ENCODE measurements around the gene CCZ1.
"Not testable (repeated sequence)": the region's sequence is repeated elsewhere in the genome, so short reads cannot be mapped to it uniquely, and the experiment has no call there.

Gene CCZ1

GRCh38 chr7:5862753-5863366 is 35.7 kb upstream of the CCZ1 start:
- H3K4me3 ChIP-seq (ENCODE audit: low read depth in 1 of 2, low read length in 2 of 2); DNase-seq; H3K9ac ChIP-seq (ENCODE audit: low read depth, low read length); H3K4me2 ChIP-seq (ENCODE audit: insufficient read depth, low read length); H4K20me1 ChIP-seq (ENCODE audit: insufficient read depth, low read length); H3K9me3 ChIP-seq (ENCODE audit: insufficient read depth, low read length, severe bottlenecking); H3K79me2 ChIP-seq (ENCODE audit: insufficient read depth, low read length); H2AFZ ChIP-seq (ENCODE audit: low read depth, low read length); H3K27ac ChIP-seq (ENCODE audit: low read length); ATAC-seq (ENCODE audit: insufficient read depth, low read depth); H3K4me1 ChIP-seq (ENCODE audit: insufficient read depth, low read length); H3K36me3 ChIP-seq (ENCODE audit: insufficient read depth, low read length); H3K27me3 ChIP-seq (ENCODE audit: insufficient read depth, low read length, poor library complexity): not testable (repeated sequence)

GRCh38 chr7:5865279-5865931 is 33.1 kb upstream of the CCZ1 start:
- H3K79me2 ChIP-seq (ENCODE audit: insufficient read depth, low read length); H3K27ac ChIP-seq (ENCODE audit: low read length); DNase-seq; H4K20me1 ChIP-seq (ENCODE audit: insufficient read depth, low read length); H3K27me3 ChIP-seq (ENCODE audit: insufficient read depth, low read length, poor library complexity); H2AFZ ChIP-seq (ENCODE audit: low read depth, low read length); H3K36me3 ChIP-seq (ENCODE audit: insufficient read depth, low read length); H3K9me3 ChIP-seq (ENCODE audit: insufficient read depth, low read length, severe bottlenecking); H3K9ac ChIP-seq (ENCODE audit: low read depth, low read length); H3K4me2 ChIP-seq (ENCODE audit: insufficient read depth, low read length); ATAC-seq (ENCODE audit: insufficient read depth, low read depth); H3K4me3 ChIP-seq (ENCODE audit: low read depth in 1 of 2, low read length in 2 of 2); H3K4me1 ChIP-seq (ENCODE audit: insufficient read depth, low read length): not testable (repeated sequence)

DNA sequence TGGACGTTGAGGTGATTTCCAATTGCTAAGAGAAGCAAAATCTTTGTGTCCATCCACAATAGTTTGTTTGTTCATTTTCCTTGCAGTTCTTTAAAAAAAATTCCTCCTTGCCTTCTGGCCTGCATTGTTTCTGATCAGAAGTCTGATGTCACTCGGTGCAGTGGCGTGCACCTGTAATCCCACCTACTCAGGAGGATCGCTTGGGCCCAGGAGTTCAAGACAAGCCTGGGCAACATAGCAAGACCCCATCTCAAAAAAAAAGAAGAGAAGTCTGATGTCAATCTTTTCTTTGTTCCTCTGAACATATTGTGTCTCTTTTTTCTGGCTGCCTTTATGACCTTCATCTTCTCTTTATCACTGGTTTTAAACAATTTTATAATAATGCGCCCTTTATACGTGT is 31.5 kb upstream of the CCZ1 start:
- DNase-seq (no peak), ATAC-seq (ENCODE audit: insufficient read depth, low read depth) (no peak)
- no peak for TF ChIP-seq CTCF (IDR thresholded peaks at IDR 0.05; ENCODE audit: borderline replicate concordance, extremely low read depth, low read length, poor library complexity, severe bottlenecking)
- no peak for TF ChIP-seq EZH2 (IDR thresholded peaks at IDR 0.05; ENCODE audit: borderline replicate concordance, low read depth, low read length, severe bottlenecking)

DNA sequence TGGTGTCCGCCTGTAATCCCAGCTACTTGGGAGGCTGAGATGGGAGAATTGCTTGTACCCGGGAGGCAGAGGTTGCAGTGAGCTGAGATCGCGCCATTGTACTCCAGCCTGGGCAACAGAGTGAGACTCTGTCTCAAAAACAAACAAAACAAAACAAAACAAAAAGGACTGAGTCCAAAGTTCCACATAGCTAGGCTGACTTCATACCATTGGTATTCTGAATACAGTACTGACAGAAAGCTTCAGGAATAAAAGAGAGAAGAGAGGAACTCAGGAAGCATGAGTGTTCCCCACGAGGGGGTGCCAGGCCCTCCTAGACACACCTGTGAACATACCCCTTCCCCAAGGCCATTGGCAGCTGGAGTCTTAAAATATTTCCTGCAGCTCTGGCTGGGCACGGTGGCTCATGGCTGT is 29.6 kb upstream of the CCZ1 start:
- not testable (repeated sequence) for ATAC-seq (ENCODE audit: insufficient read depth, low read depth); H3K27ac ChIP-seq (ENCODE audit: low read length)

More for the DNA sequence above, 31.5 kb upstream of the CCZ1 start:
- no peaks in the 10 kb centered on the region for H3K27me3 ChIP-seq (ENCODE audit: insufficient read depth, low read length, poor library complexity)
- H3K79me2 ChIP-seq (ENCODE audit: insufficient read depth, low read length) = no peaks in the 10 kb centered on the region
- H3K27ac ChIP-seq (ENCODE audit: low read length) = no peak overlapping the region
- no peak overlapping the region for H3K4me2 ChIP-seq (ENCODE audit: insufficient read depth, low read length)
- H2AFZ ChIP-seq (ENCODE audit: low read depth, low read length) = no peak overlapping the region
- no peak overlapping the region for H3K4me3 ChIP-seq (ENCODE audit: low read depth in 1 of 2, low read length in 2 of 2)
- H3K9me3 ChIP-seq (ENCODE audit: insufficient read depth, low read length, severe bottlenecking) = no peaks in the 10 kb centered on the region
- no peak overlapping the region for H3K9ac ChIP-seq (ENCODE audit: low read depth, low read length)
- H4K20me1 ChIP-seq (ENCODE audit: insufficient read depth, low read length) = no peaks in the 10 kb centered on the region
- no peaks in the 10 kb centered on the region for H3K4me1 ChIP-seq (ENCODE audit: insufficient read depth, low read length)
- H3K36me3 ChIP-seq (ENCODE audit: insufficient read depth, low read length) = no peaks in the 10 kb centered on the region

GRCh38 chr7:5869691-5870090 is 28.8 kb upstream of the CCZ1 start:
- Histone ChIP-seq H3K27ac (ENCODE audit: low read length) (no peak overlapping the region), H2AFZ (ENCODE audit: low read depth, low read length) (no peak overlapping the region), H3K4me1 (ENCODE audit: insufficient read depth, low read length) (no peaks in the 10 kb centered on the region), H3K4me2 (ENCODE audit: insufficient read depth, low read length) (no peak overlapping the region), H4K20me1 (ENCODE audit: insufficient read depth, low read length) (no peaks in the 10 kb centered on the region), H3K27me3 (ENCODE audit: insufficient read depth, low read length, poor library complexity) (no peaks in the 10 kb centered on the region), H3K79me2 (ENCODE audit: insufficient read depth, low read length) (no peaks in the 10 kb centered on the region), H3K9me3 (ENCODE audit: insufficient read depth, low read length, severe bottlenecking) (no peaks in the 10 kb centered on the region), H3K36me3 (ENCODE audit: insufficient read depth, low read length) (no peaks in the 10 kb centered on the region), H3K4me3 (ENCODE audit: low read depth in 1 of 2, low read length in 2 of 2) (no peak overlapping the region), H3K9ac (ENCODE audit: low read depth, low read length) (no peak overlapping the region)
- no peak for TF ChIP-seq EZH2 (IDR thresholded peaks at IDR 0.05; ENCODE audit: borderline replicate concordance, low read depth, low read length, severe bottlenecking)
- no peak for TF ChIP-seq CTCF (IDR thresholded peaks at IDR 0.05; ENCODE audit: borderline replicate concordance, extremely low read depth, low read length, poor library complexity, severe bottlenecking)
- ATAC-seq (ENCODE audit: insufficient read depth, low read depth) = no peak
- no peak for DNase-seq

More for the DNA sequence above, 29.6 kb upstream of the CCZ1 start:
- H3K4me2 ChIP-seq (ENCODE audit: insufficient read depth, low read length); H4K20me1 ChIP-seq (ENCODE audit: insufficient read depth, low read length); H3K36me3 ChIP-seq (ENCODE audit: insufficient read depth, low read length); H3K9ac ChIP-seq (ENCODE audit: low read depth, low read length); H3K27me3 ChIP-seq (ENCODE audit: insufficient read depth, low read length, poor library complexity); H3K79me2 ChIP-seq (ENCODE audit: insufficient read depth, low read length); DNase-seq; H2AFZ ChIP-seq (ENCODE audit: low read depth, low read length); H3K4me1 ChIP-seq (ENCODE audit: insufficient read depth, low read length); H3K4me3 ChIP-seq (ENCODE audit: low read depth in 1 of 2, low read length in 2 of 2); H3K9me3 ChIP-seq (ENCODE audit: insufficient read depth, low read length, severe bottlenecking): not testable (repeated sequence)
